Right lobe of liver (tissue), 4 donors: ENCODE measurements around the gene TGFBR3.

Experiments used
- CTCF ChIP-seq, 4 donors: fragments of 200-600 bp in 3 of 4; fragments of 450-650 bp in 1 of 4; IDR thresholded peaks; one replicate each; pipeline versions ENCODE4 v1.5.1 to v1.8.0; 2016 to 2022; ENCODE audit warnings: antibody characterized with exemption in 4 of 4, mild to moderate bottlenecking in 2 of 4
- POLR2A ChIP-seq: fragments of 450-650 bp; IDR thresholded peaks from one replicate; pipeline ENCODE4 v1.6.1; 2017; ENCODE audit warnings: antibody characterized with exemption, mild to moderate bottlenecking
- donor health status: DM: no; HTN: no; CAD: no.
- donor health status: DM: no; HTN: no; CAD: no.
- donor health status: DM: no; HTN: yes; CAD: no.

- TF ChIP-seq CTCF (IDR thresholded peaks at IDR 0.05) (no peak), POLR2A (no peak)
These were observed 174.3 kb downstream of the TGFBR3 start for GRCh38 chr1:91711504-91712247.
